ENCODE results near the gene TBCA. TPM values are rescaled to one million over a fixed set of nuclear protein-coding genes. Genes with fewer than 3 reads are reported as not detected.
A peak's percentile ranks its signal among the peaks of the same experiment; 100 is the strongest.

The TBCA gene
- total and polyA plus RNA-seq, 2 experiments from 2014 or later: 60.1 to 257 TPM

GRCh38 chr5:77748160-77748559 lies 28.0 kb downstream of the TBCA start:
- Histone ChIP-seq H3K9me2 (ENCODE audit: insufficient read depth) (no peaks in the 10 kb centered on the region), H3K79me2 (ENCODE audit: insufficient read depth) (peaks cover 98% of the 10 kb centered on the region), H3K4me1 (ENCODE audit: insufficient read depth) (0 out of 2 replicates have a peak, but pooled peaks cover 3% of the 10 kb centered on the region), H4K20me1 (ENCODE audit: insufficient read depth) (peaks cover 11% of the 10 kb centered on the region; the same call in 1 of the 2 replicates), H3K36me3 (ENCODE audit: low read depth) (0 out of 2 replicates have a peak, but pooled peaks cover 3% of the 10 kb centered on the region), H3K9me3 (ENCODE audit: low read depth) (no peaks in the 10 kb centered on the region), H3F3A (ENCODE audit: insufficient read depth) (no peaks in the 10 kb centered on the region), H3K4me3 (no peak overlapping the region), H2AFZ (no peak overlapping the region), H3K9ac (no peak overlapping the region), H3K4me2 (ENCODE audit: unreplicated experiment) (no peak overlapping the region), H3K27ac (no peak overlapping the region), H3K27me3 (replicated peaks; ENCODE audit: insufficient read depth) (no peaks in the 10 kb centered on the region)
- DNase-seq: no peak
- 74 to 77% methylated on average over 2 of the region's 2 CpGs for WGBS, 2 experiments (ENCODE audit: low coverage in 1 of 2, low lambda C conversion rate in 2 of 2, missing lambda C conversion rate in 2 of 2)
- in situ Hi-C loops (cut with MboI): no loop called here
- no peak for TF ChIP-seq EZH2phosphoT487 (IDR thresholded peaks at IDR 0.05; ENCODE audit: insufficient read depth, low read depth)
- no peak for TF ChIP-seq EZH2 (IDR thresholded peaks at IDR 0.05; ENCODE audit: insufficient read depth, poor library complexity, severe bottlenecking)

GRCh38 chr5:77744116-77744515 lies 32.0 kb downstream of the TBCA start:
- Histone ChIP-seq H3K27ac (no peak overlapping the region), H3K9me3 (ENCODE audit: low read depth) (no peaks in the 10 kb centered on the region), H4K20me1 (ENCODE audit: insufficient read depth) (peaks cover 11% of the 10 kb centered on the region; the same call in 1 of the 2 replicates), H3K36me3 (ENCODE audit: low read depth) (0 out of 2 replicates have a peak, but pooled peaks cover 3% of the 10 kb centered on the region), H3K27me3 (replicated peaks; ENCODE audit: insufficient read depth) (no peaks in the 10 kb centered on the region), H2AFZ (no peak overlapping the region), H3K9me2 (ENCODE audit: insufficient read depth) (no peaks in the 10 kb centered on the region), H3K79me2 (ENCODE audit: insufficient read depth) (peaks cover 100% of the 10 kb centered on the region), H3K4me3 (no peak overlapping the region), H3K9ac (no peak overlapping the region), H3F3A (ENCODE audit: insufficient read depth) (no peaks in the 10 kb centered on the region), H3K4me1 (ENCODE audit: insufficient read depth) (0 out of 2 replicates have a peak, but pooled peaks cover 4% of the 10 kb centered on the region), H3K4me2 (ENCODE audit: unreplicated experiment) (no peak overlapping the region)
- DNase-seq: no peak
- TF ChIP-seq EZH2phosphoT487 (IDR thresholded peaks at IDR 0.05; ENCODE audit: insufficient read depth, low read depth) (no peak), EZH2 (IDR thresholded peaks at IDR 0.05; ENCODE audit: insufficient read depth, poor library complexity, severe bottlenecking) (no peak)
- 61 to 67% methylated on average over 2 of the region's 2 CpGs for WGBS, 2 experiments (ENCODE audit: low coverage in 1 of 2, low lambda C conversion rate in 2 of 2, missing lambda C conversion rate in 2 of 2)
- in situ Hi-C loops (cut with MboI): no loop called here

GRCh38 chr5:77743181-77743580 lies 33.0 kb downstream of the TBCA start:
- Histone ChIP-seq H3K4me2 (ENCODE audit: unreplicated experiment) (no peak overlapping the region), H3K9me3 (ENCODE audit: low read depth) (no peaks in the 10 kb centered on the region), H3K36me3 (ENCODE audit: low read depth) (0 out of 2 replicates have a peak, but pooled peaks cover 3% of the 10 kb centered on the region), H3K27me3 (replicated peaks; ENCODE audit: insufficient read depth) (no peaks in the 10 kb centered on the region), H3K4me1 (ENCODE audit: insufficient read depth) (0 out of 2 replicates have a peak, but pooled peaks cover 4% of the 10 kb centered on the region), H3K9me2 (ENCODE audit: insufficient read depth) (no peaks in the 10 kb centered on the region), H3K9ac (no peak overlapping the region), H3F3A (ENCODE audit: insufficient read depth) (no peaks in the 10 kb centered on the region), H3K79me2 (ENCODE audit: insufficient read depth) (peaks cover 100% of the 10 kb centered on the region), H2AFZ (no peak overlapping the region), H3K4me3 (no peak overlapping the region), H3K27ac (no peak overlapping the region), H4K20me1 (ENCODE audit: insufficient read depth) (peaks cover 4% of the 10 kb centered on the region; the same call in 1 of the 2 replicates)
- WGBS, 2 experiments (ENCODE audit: low coverage in 1 of 2, low lambda C conversion rate in 2 of 2, missing lambda C conversion rate in 2 of 2): 81 to 86% methylated on average over 3 of the region's 3 CpGs
- TF ChIP-seq EZH2 (IDR thresholded peaks at IDR 0.05; ENCODE audit: insufficient read depth, poor library complexity, severe bottlenecking) (no peak), EZH2phosphoT487 (IDR thresholded peaks at IDR 0.05; ENCODE audit: insufficient read depth, low read depth) (no peak)
- peak; percentile 22 for DNase-seq
- in situ Hi-C loops (cut with MboI): no loop called here

GRCh38 chr5:77741608-77742007 lies 34.5 kb downstream of the TBCA start:
- no peaks in the 10 kb centered on the region for H3F3A ChIP-seq (ENCODE audit: insufficient read depth)
- H4K20me1 ChIP-seq (ENCODE audit: insufficient read depth): peaks cover 9% of the 10 kb centered on the region; the same call in 1 of the 2 replicates
- no peak overlapping the region for H3K27ac ChIP-seq
- no peaks in the 10 kb centered on the region for H3K9me3 ChIP-seq (ENCODE audit: low read depth)
- 0 out of 2 replicates have a peak, but pooled peaks cover 3% of the 10 kb centered on the region for H3K36me3 ChIP-seq (ENCODE audit: low read depth)
- 65 to 73% methylated on average over 3 of the region's 3 CpGs for WGBS, 2 experiments (ENCODE audit: low coverage in 1 of 2, low lambda C conversion rate in 2 of 2, missing lambda C conversion rate in 2 of 2)
- H3K4me2 ChIP-seq (ENCODE audit: unreplicated experiment): no peak overlapping the region
- H2AFZ ChIP-seq: no peak overlapping the region
- no peak for TF ChIP-seq EZH2 (IDR thresholded peaks at IDR 0.05; ENCODE audit: insufficient read depth, poor library complexity, severe bottlenecking)
- H3K9me2 ChIP-seq (ENCODE audit: insufficient read depth): no peaks in the 10 kb centered on the region
- in situ Hi-C loops (cut with MboI): no loop called here
- no peaks in the 10 kb centered on the region for H3K27me3 ChIP-seq (replicated peaks; ENCODE audit: insufficient read depth)
- no peak overlapping the region for H3K9ac ChIP-seq
- no peak for DNase-seq
- H3K79me2 ChIP-seq (ENCODE audit: insufficient read depth): peaks cover 100% of the 10 kb centered on the region
- 0 out of 2 replicates have a peak, but pooled peaks cover 4% of the 10 kb centered on the region for H3K4me1 ChIP-seq (ENCODE audit: insufficient read depth)
- H3K4me3 ChIP-seq: no peak overlapping the region

All from GM23248 (cell line).